WTC11 (cell line): ENCODE measurements around the gene ZNF804A. TPM values are rescaled to one million over a fixed set of nuclear protein-coding genes. Genes with fewer than 3 reads are reported as not detected.

Experiments
- ATAC-seq: fragments of 200-7000 bp; cut with Tn5 transposase; 2 replicates; pipeline ENCODE4 v1.10.0; 2021; ENCODE audit warnings: mild to moderate bottlenecking, moderate library complexity
- CTCF ChIA-PET: fragments of 300-600 bp; sonication (Branson Sonifier 250); formaldehyde crosslinking; loops from one replicate; lab custom pipeline; 2021; ENCODE audit warnings: antibody characterized with exemption; lab: Charles Lee
- POLR2A ChIA-PET: fragments of 350-600 bp; sonication (Branson Sonifier 250); formaldehyde crosslinking; loops from one replicate; lab custom pipeline; 2021; ENCODE audit warnings: antibody characterized with exemption; lab: Charles Lee
- DNase-seq: peaks from one replicate; pipeline ENCODE4 v3.0.0; 2021; ENCODE audit warnings: low spot score
- H3K27ac Mint-ChIP-seq: 2 replicates; pipeline ENCODE4 v1.8.0; 2021; ENCODE audit warnings: mixed read lengths
- H3K27me3 Mint-ChIP-seq: 2 replicates; pipeline ENCODE4 v1.8.0; 2021; ENCODE audit warnings: low read depth, mild to moderate bottlenecking, moderate library complexity, mixed read lengths
- H3K36me3 Mint-ChIP-seq: 2 replicates; pipeline ENCODE4 v1.8.0; 2021; ENCODE audit warnings: mixed read lengths
- H3K4me1 Mint-ChIP-seq: 2 replicates; pipeline ENCODE4 v1.8.0; 2022; ENCODE audit warnings: mixed read lengths
- H3K4me3 Mint-ChIP-seq: 2 replicates; pipeline ENCODE4 v1.8.0; 2021; ENCODE audit warnings: mild to moderate bottlenecking, moderate library complexity, mixed read lengths
- H3K9me3 Mint-ChIP-seq: 2 replicates; pipeline ENCODE4 v1.8.0; 2021; ENCODE audit warnings: mixed read lengths
- AR ChIP-seq: fragments of 250-450 bp; sonication (Bioruptor Pico); IDR thresholded peaks from 2 replicates; pipeline ENCODE4 v1.9.0; 2021; ENCODE audit warnings: mild to moderate bottlenecking
- ARID4B ChIP-seq: sonication (generic); formaldehyde crosslinking; IDR thresholded peaks from 2 replicates; pipeline ENCODE4 v1.8.0; 2023; ENCODE audit warnings: missing genetic modification reagents, mild to moderate bottlenecking, borderline replicate concordance
- ATF1 ChIP-seq: sonication (generic); formaldehyde crosslinking; IDR thresholded peaks from 2 replicates; pipeline ENCODE4 v1.8.1; 2023; ENCODE audit warnings: mild to moderate bottlenecking, moderate library complexity, missing genetic modification reagents
- CDX4 ChIP-seq: fragments of 250-450 bp; sonication (Bioruptor Pico); IDR thresholded peaks from 2 replicates; pipeline ENCODE4 v1.9.0; 2021; ENCODE audit warnings: moderate library complexity, mild to moderate bottlenecking, inconsistent platforms, borderline replicate concordance
- CREB1 ChIP-seq: sonication (generic); formaldehyde crosslinking; IDR thresholded peaks from 2 replicates; pipeline ENCODE4 v1.8.0; 2023; ENCODE audit warnings: mild to moderate bottlenecking, missing genetic modification reagents
- CTCF ChIP-seq: fragments of 200-600 bp; IDR thresholded peaks from 2 replicates; pipeline ENCODE4 v1.8.0; 2022; ENCODE audit warnings: antibody characterized with exemption
- E2F4 ChIP-seq: sonication (generic); formaldehyde crosslinking; IDR thresholded peaks from 2 replicates; pipeline ENCODE4 v1.8.1; 2022; ENCODE audit warnings: low read depth, mild to moderate bottlenecking, moderate library complexity, missing genetic modification reagents, borderline replicate concordance
- EMX1 ChIP-seq: fragments of 250-450 bp; sonication (Bioruptor Pico); IDR thresholded peaks from 2 replicates; pipeline ENCODE4 v1.8.0; 2021; ENCODE audit warnings: mild to moderate bottlenecking
- ETV6 ChIP-seq: sonication (generic); formaldehyde crosslinking; IDR thresholded peaks from 2 replicates; pipeline ENCODE4 v1.8.1; 2022; ENCODE audit warnings: mild to moderate bottlenecking, missing genetic modification reagents
- FOXP1 ChIP-seq: sonication (generic); formaldehyde crosslinking; IDR thresholded peaks from 2 replicates; pipeline ENCODE4 v1.8.0; 2022; ENCODE audit warnings: missing genetic modification reagents, mild to moderate bottlenecking, moderate library complexity, borderline replicate concordance
- HMGA2 ChIP-seq: fragments of 250-450 bp; sonication (Bioruptor Pico); IDR thresholded peaks from 2 replicates; pipeline ENCODE4 v1.4.0; 2021; ENCODE audit warnings: mild to moderate bottlenecking, moderate library complexity
- IRF2 ChIP-seq: sonication (generic); formaldehyde crosslinking; IDR thresholded peaks from 2 replicates; pipeline ENCODE4 v1.8.0; 2022; ENCODE audit warnings: low read depth, missing genetic modification reagents, borderline replicate concordance
- JAZF1 ChIP-seq: fragments of 250-450 bp; sonication (Bioruptor Pico); IDR thresholded peaks from 2 replicates; pipeline ENCODE4 v1.9.0; 2021; ENCODE audit warnings: moderate library complexity, mild to moderate bottlenecking, inconsistent platforms
- KAT7 ChIP-seq: sonication (generic); formaldehyde crosslinking; IDR thresholded peaks from 2 replicates; pipeline ENCODE4 v1.8.1; 2023; ENCODE audit warnings: missing genetic modification reagents, mild to moderate bottlenecking, borderline replicate concordance
- MAX ChIP-seq: sonication (generic); formaldehyde crosslinking; IDR thresholded peaks from 2 replicates; pipeline ENCODE4 v1.8.0; 2022; ENCODE audit warnings: mild to moderate bottlenecking, missing genetic modification reagents
- MXD4 ChIP-seq: fragments of 250-450 bp; sonication (Bioruptor Pico); IDR thresholded peaks from 2 replicates; pipeline ENCODE4 v1.8.0; 2021; ENCODE audit warnings: mild to moderate bottlenecking, moderate library complexity, borderline replicate concordance
- NFYB ChIP-seq: sonication (generic); formaldehyde crosslinking; conservative IDR thresholded peaks from 2 replicates; pipeline ENCODE4 v1.8.0; 2022; ENCODE audit warnings: low read depth, missing genetic modification reagents
- TEAD4 ChIP-seq: sonication (generic); formaldehyde crosslinking; IDR thresholded peaks from 2 replicates; pipeline ENCODE4 v1.8.0; 2022; ENCODE audit warnings: mild to moderate bottlenecking, missing genetic modification reagents
- ZNF232 ChIP-seq: sonication (generic); formaldehyde crosslinking; IDR thresholded peaks from 2 replicates; pipeline ENCODE4 v1.8.0; 2022; ENCODE audit warnings: mild to moderate bottlenecking, missing genetic modification reagents
- ZNF671 ChIP-seq: fragments of 250-450 bp; sonication (Bioruptor Pico); IDR thresholded peaks from 2 replicates; pipeline ENCODE4 v1.8.0; 2021; ENCODE audit warnings: mild to moderate bottlenecking
- ZSCAN18 ChIP-seq: fragments of 250-450 bp; sonication (Bioruptor Pico); IDR thresholded peaks from 2 replicates; pipeline ENCODE4 v2.1.2; 2022; ENCODE audit warnings: mild to moderate bottlenecking, moderate library complexity
- total RNA-seq: library from RNA; stranded (reverse); gene quantifications from 3 replicates; pipeline ENCODE4 v1.2.3, GENCODE V29; 2021

Gene ZNF804A
- total RNA-seq, 1 experiment from 2014 or later, result not detected

- peaks cover 6% of the 10 kb centered on the region for H3K9me3 Mint-ChIP-seq
- CTCF ChIA-PET, result no interaction called here
- H3K4me3 Mint-ChIP-seq, result no peak overlapping the region
- no peaks in the 10 kb centered on the region for H3K27me3 Mint-ChIP-seq
- ATAC-seq, result no peak
- TF ChIP-seq TEAD4 (CRISPR knock-in tag) (no peak), ARID4B (CRISPR knock-in tag) (no peak), AR (CRISPR knock-in tag) (no peak), MXD4 (CRISPR knock-in tag) (no peak), CDX4 (CRISPR knock-in tag) (no peak), ZSCAN18 (CRISPR knock-in tag) (no peak), KAT7 (CRISPR knock-in tag) (no peak), ETV6 (CRISPR knock-in tag) (no peak), HMGA2 (CRISPR knock-in tag) (no peak), ATF1 (no peak), MAX (CRISPR knock-in tag) (no peak)
- TF ChIP-seq, all 79 proteins: peak for 0
- Mint-ChIP-seq H3K36me3 (no peaks in the 10 kb centered on the region), H3K27ac (no peak overlapping the region), H3K4me1 (peaks cover 6% of the 10 kb centered on the region)
- POLR2A ChIA-PET, result no interaction called here
- DNase-seq, result no peak
Measured at GRCh38 chr2:184556639-184557038, 41.7 kb upstream of the ZNF804A start.

GRCh38 chr2:184558713-184559464 is 39.4 kb upstream of the ZNF804A start:
- Mint-ChIP-seq H3K4me1 (peaks cover 3% of the 10 kb centered on the region), H3K27me3 (no peaks in the 10 kb centered on the region), H3K36me3 (no peaks in the 10 kb centered on the region), H3K27ac (no peak overlapping the region), H3K9me3 (peaks cover 6% of the 10 kb centered on the region), H3K4me3 (no peak overlapping the region)
- CTCF ChIA-PET, result no interaction called here
- ATAC-seq, result no peak
- POLR2A ChIA-PET, result no interaction called here
- DNase-seq, result no peak
- no peak for TF ChIP-seq EMX1 (CRISPR knock-in tag)
- TF ChIP-seq CTCF, result no peak
- no peak for TF ChIP-seq CREB1 (CRISPR knock-in tag)
- no peak for TF ChIP-seq FOXP1
- TF ChIP-seq IRF2 (CRISPR knock-in tag), result no peak
- TF ChIP-seq JAZF1, result no peak
- TF ChIP-seq ATF1, result no peak
- no peak for TF ChIP-seq ZNF232 (CRISPR knock-in tag)
- TF ChIP-seq NFYB (CRISPR knock-in tag), result no peak
- no peak for TF ChIP-seq E2F4
- no peak for TF ChIP-seq ZNF671
